HT1080 (cell line): ENCODE measurements around the gene ADSL. TPM values are rescaled to one million over a fixed set of nuclear protein-coding genes. Genes with fewer than 3 reads are reported as not detected.
"Not testable (repeated sequence)": the region's sequence is repeated elsewhere in the genome, so short reads cannot be mapped to it uniquely, and the experiment has no call there.

Source experiments
- DNase-seq: peaks from one replicate; pipeline ENCODE4 v3.0.0-alpha.2; 2015; ENCODE audit warnings: low read depth
- polyA plus RNA-seq, 2 experiments: library from polyadenylated mRNA; depleted of rRNA; stranded (reverse); fragments of >200 nt; gene quantifications; 2 replicates each; pipeline ENCODE4 v1.2.3, GENCODE V29; 2015
- total RNA-seq: library from RNA; depleted of rRNA; stranded (reverse); fragments of >200 nt; shearing (Covaris generic); gene quantifications from 2 replicates; pipeline ENCODE4 v1.2.3, GENCODE V29; 2014; rRNA removed

The ADSL gene
- total RNA-seq: 195 and 211 TPM in 2 replicates
- 119 and 139 TPM in 2 replicates for polyA plus RNA-seq (2015; cell fraction: cytosol; rRNA removed)
- polyA plus RNA-seq (2015; cell fraction: nucleus; rRNA removed): 107 and 122 TPM in 2 replicates

DNA sequence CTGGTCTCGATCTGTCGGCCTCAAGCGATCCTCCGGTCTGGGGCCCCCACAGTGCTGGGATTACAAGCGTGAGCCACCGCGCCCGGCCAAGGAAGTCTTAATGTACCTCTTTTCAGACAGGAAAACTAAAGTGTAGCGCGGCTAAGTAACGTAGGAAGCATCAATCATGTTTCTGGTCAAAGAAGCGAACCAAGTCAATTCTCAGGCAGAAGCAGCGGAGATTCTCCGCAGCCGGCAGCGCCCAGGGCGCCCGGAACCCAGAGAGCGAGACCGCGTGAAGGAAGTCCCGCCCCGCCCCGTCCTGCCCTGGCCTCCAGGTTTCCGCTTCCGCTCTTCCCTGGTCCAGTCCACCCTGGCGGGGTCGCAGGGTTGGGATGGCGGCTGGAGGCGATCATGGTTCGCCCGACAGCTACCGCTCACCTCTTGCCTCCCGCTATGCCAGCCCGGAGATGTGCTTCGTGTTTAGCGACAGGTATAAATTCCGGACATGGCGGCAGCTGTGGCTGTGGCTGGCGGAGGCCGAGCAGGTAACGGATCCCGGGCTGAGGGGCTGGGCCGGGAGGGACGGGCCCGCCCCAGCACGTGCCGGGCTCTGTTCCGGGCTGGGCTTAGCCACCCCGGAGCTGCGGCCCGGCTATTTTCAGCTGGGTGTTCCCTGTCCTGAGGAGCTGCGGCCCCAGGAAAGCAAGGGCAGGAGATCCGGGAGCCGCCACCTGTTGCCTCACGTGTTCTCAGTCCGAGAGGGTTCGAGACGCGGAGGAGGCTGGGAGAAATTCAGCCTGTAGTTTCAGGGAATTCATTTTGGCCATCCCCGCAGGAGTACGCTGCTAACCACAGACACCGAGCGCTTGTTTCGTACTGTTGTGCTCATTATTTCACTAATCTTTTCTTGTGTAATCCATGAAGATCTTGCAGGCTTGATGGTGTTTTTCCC lies at the start of gene ADSL:
Gene ADSL (plus strand): TSS at position 316 of the 934 bp plus-strand sequence. CDS start 59 bp downstream, at position 375.
- DNase-seq: peak; percentile 84

DNA sequence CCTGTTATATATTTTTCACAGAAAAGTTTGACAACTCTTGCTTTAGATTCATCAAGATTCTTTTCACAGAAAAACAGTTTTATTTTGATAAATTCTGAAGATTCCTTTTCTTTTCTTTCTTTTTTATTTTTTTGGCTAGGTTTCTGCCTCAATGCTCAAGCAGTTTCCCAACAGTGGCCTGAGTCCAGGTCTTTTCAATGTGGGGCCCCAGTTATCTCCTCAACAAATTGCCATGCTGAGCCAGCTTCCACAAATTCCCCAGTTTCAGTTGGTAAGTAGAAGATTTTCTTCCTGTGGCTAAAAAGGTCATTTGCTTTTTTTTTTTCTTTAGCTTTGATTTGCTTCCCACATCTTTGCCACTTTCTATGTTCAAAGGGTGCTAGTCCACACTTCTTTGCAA lies 46.0 kb upstream of the ADSL start:
- no peak for DNase-seq

DNA sequence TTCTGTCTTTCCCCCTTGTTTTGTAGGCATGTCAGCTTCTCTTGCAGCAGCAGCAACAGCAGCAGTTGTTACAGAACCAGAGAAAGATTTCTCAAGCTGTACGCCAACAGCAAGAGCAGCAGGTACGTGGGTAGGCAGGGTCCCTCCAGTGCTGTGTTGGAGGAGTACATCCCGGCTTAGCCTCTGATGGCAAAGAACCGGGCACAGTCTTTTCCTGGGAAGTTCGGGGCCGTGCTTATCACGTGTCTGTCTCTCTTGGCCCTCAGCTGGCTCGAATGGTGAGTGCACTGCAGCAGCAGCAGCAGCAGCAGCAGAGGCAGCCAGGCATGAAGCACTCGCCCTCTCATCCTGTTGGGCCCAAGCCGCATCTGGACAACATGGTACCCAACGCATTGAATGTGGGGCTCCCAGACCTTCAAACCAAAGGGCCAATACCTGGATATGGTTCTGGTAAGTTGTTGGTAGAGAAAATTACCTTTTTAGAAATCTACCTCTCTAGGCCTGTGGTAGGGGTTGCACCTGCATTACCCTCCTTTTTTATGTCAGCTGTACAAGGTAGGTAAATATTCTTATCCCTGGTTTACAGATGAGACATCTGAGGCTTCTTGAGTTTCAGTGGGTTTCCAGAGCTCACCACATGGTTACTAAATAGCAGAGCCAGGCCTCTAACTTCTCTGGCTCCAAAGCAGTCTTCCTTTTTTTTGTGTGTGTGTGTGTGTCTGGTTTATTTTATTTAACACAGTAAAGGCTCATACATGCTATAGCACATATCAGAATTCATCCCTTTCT lies 45.2 kb upstream of the ADSL start:
- DNase-seq: no peak

DNA sequence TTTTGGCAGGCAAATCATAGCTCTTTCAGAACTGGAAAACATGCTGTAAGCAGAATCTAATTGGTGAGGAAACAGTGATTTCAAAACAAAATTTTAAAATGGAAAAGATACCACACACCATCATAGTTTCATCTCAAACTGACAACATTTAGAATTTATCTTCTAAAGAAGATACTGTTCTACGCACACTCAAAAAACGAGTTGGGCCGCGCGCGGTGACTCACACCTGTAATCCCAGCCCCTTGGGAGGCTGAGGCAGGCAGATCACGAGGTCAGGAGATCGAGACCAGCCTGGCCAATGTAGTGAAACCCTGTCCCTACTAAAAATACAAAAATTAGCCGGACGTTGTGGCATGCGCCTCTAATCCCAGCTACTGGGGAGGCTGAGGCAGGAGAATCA lies 44.2 kb upstream of the ADSL start:
- DNase-seq: no peak

DNA sequence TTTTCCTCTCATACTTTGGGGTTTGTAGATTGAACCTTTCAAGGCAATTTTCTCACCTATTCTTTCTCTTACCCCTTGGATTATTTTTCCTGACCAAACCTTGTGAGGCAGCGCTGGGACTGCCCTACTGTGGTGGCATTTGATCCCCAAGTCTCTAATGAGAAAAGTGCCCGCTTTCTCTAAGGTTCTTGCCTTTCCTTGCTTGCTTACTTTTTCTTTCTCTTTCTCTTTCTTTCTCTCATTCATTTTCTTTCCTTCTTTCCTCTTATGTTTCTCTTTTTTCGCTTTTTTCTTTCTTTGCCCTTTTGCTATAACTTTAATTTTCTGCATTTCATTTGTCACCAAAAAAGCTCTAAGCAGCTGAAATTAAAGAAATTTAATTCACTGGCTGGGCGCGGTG lies 40.7 kb upstream of the ADSL start:
- no peak for DNase-seq

DNA sequence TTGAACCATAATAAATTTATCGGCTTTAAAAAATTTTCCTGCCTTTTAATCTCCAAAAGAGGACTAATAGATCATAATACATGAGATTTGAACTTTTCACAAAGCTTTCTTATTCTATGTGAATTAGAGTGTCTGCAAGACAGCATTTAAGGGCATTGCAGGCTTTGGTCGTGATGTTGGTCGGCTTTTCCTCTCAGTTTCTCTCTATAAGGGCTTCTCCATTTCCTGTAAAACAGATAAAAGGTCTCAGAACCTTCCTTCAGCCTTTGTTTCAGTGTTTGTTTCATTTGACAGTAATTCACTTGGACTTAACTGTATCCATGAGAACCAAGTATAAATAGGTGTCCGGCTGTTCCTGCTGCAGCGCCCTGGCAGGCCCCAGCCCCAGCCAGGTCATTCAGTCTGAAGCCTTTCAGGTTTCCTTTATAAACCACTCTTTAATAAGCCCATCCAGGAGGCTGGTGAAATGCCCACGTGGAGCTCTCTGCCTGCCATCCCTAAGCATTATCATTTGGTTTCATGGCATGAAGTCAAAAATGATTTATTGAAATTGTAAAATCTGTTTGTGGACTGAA lies 37.2 kb upstream of the ADSL start:
- no peak for DNase-seq

DNA sequence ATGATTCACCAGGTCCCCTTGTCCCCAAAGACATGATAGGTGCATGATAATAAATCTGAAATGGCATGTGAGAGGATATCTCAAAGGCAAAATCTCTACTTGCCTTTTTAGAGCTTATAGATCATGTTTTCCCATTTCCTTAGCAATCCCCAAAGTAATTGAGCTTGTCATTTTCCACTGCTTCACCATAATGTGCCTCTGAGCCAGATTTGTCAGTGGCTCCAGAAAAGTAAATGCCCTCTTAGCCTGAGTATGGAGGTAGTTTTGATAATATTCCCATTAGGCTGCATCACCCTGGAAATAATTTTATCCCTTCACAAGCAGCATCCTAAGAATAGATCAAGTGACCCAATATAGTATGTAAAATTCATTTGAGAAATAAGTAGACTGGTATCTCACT lies 36.7 kb upstream of the ADSL start:
- no peak for DNase-seq

DNA sequence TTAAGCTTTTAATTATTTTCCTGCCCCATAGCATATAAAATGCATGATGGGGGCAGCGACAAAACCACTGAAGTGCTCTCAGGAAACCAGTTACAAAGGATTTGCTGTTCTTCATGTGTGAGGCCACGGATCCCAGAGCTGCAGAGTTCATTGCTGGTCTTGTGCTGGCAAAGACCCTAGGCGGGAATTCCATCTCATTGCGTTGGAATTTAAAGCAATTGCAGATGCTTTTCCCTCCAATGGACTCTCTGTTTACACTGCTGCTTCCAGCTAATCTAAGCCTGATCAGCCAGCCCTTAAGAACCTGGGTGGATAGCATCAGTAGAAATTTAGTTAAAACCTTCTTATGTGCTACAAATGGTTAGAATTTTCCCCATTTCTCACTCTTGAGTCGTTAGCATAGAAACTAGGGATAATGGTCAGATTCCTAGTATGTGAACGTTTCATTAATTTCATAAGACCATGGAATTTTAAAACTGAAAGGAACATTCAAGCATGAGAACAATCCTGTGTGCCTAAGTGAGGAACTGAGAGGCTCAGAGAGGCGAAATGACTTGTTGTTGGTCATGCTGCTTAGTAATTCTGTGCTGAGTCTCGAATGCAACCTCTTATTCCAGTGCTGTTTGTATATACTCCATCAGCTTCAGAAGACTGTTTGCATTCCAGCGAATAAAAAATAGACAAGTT lies 36.1 kb upstream of the ADSL start:
- DNase-seq: no peak

DNA sequence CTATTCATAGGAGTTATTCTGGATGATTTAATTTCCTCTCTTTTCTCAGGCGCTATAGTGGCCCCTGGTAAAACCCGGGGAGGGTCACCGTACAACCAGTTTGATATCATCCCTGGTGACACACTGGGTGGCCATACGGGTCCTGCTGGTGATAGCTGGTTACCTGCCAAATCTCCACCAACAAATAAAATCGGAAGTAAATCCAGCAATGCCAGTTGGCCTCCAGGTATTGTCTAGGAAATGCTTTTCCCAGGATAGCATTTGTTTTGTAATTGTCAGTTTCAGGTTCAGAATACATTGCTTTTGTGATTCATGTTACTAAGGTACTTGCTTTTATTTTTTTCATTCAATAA lies 35.6 kb upstream of the ADSL start:
- DNase-seq: no peak

DNA sequence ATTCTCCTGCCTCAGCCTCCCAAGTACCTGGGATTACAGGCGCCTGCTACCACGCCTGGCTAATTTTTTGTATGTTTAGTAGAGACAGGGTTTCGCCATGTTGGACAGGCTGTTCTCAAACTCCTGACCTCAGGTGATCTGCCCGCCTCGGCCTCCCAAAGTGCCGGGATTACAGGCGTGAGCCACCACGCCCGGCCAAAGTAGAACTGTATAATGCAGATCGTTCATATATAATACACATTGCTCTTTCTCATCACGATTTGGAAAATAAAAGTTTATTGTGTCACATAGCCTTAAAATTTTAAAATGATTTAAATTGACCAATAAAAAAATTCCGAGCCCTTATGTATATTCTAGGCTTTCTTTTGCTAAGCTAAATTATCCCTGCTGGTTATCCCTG lies 34.7 kb upstream of the ADSL start:
- not testable (repeated sequence) for DNase-seq

DNA sequence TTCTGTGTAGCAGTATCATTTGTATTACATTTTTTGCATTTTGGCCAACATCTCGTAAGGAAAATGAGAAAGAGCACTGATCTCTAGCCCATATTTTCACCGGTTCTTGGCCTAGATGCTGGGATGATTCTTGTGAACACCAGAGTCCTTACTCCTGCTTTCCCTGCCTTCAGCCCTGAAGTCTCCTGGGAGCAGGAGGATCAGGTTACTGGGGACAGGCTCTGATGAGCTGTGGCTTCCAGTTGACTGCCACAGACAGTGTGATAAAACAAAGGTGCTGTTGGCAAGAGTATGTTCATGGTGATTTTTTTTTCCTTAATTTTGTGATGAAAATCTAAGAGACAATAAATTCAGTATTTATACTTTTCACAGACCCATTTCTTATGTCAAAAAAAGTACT lies 34.2 kb upstream of the ADSL start:
- DNase-seq: no peak

DNA sequence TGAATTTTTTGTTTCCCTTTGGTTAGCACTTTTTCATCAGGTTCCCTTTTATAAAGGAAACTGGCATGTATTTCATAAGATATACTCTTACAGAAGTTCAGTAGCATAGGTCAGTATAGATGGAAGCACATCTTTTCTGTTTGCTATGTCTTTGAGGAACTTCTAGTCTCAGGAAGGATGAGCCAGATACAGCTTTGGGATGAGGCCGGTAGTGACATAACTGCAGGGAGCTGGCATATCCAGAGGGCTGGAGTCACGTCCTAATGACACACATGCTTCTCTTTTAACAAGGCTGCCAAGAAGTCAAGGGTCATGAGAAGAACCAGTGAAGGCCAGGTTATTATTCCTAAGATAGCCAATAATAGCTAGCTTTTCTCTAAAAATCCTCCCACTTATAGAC lies 33.3 kb upstream of the ADSL start:
- DNase-seq: no peak

DNA sequence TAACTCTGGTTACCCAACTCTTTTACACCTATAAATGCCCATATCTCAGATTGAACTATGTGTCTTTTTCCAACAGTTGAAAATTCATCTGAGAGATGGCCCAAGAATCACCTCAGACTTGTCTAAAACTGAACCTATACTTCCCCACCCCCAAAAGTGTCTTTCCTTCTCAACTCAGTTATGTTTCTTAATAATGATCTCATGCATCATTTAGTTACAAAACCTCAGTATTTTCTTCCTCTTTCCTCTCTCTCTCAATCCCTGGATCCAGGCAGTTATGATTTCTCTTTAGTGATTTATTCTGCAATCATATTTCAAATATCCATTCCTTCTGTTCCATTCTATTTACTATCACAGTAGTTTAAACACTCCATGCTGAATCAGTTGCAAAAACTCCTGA lies 32.3 kb upstream of the ADSL start:
- no peak for DNase-seq

DNA sequence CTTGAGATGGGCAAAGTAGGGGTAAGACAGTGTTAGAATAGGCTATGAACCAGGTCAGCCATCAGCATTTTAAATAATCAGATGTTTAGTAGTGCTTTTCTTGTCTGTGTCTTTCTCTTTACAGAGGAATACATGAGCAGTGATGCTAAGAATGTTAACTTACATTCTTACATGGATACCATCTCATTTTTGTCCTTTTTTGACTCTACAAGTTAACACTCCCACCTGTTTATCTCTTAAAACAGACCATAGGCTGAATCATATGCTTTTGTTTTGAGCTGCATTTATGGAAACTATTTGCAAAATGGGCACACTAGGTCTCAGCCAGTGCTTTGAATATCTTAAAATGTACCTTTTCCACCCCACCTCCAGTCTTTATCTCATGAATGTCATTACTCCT lies 25.6 kb upstream of the ADSL start:
- DNase-seq: no peak

DNA sequence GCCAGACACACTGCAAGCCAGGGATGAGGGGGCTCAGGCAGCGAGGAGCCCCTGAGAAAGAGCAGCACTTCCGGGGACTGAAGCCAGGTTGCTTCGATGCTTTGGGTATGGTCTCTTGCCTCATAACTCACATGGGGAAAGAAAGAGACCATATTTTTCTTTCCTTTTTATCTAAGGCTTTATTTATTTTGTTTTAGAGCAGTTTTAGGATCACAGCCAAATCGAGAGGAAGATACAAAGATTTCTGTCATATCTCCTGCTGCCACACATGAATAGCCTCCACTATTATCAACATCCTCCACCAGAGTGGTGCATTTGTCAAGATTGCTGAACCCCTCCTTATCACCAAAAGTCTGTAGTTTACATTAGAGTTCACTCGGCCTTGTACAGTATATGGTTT lies 24.3 kb upstream of the ADSL start:
- no peak for DNase-seq

DNA sequence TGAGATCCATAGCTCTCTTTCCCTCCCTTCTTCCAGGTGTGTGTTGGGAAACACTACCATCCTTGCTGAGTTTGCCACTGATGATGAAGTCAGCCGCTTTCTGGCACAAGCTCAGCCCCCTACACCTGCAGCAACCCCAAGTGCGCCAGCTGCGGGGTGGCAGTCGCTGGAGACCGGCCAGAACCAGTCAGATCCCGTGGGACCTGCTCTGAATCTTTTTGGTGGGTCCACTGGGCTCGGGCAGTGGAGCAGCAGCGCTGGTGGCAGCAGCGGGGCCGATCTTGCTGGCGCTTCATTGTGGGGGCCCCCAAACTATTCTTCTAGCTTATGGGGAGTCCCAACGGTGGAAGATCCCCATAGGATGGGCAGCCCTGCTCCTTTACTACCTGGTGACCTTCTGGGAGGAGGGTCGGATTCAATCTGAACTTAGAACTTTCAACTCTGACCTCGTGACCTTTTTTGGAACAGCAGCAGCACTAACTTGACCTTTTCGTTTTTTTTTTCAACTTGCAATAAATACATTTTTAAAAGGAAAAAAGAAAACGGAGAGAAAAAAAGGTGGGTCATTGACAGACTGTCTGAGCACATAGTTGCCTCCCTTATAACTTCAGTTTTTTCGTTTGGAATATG lies 23.4 kb upstream of the ADSL start:
- no peak for DNase-seq

DNA sequence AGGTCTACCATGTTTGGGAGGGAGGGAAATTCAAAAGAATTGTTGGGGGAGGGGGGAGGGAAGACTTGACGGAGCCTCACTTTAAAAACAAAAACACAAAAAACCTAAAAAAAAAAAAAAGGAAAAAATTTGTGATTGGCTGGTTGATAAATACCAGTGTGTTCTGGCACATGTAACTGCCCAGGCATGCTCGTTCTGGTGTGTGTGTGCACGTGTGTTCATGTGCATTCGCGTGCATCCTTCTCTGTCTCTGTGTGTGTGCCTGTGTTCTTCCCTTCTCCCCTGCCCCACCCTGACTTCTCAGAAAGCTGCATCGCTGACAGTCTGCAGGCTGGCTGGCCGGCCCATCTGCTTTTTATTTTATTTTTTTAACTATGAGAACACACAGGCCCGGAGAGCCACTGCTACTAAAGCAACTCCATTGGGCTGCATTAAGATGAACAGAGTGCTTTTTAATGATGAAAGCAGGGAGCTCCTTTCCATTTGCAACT lies 22.6 kb upstream of the ADSL start:
- DNase-seq: no peak

DNA sequence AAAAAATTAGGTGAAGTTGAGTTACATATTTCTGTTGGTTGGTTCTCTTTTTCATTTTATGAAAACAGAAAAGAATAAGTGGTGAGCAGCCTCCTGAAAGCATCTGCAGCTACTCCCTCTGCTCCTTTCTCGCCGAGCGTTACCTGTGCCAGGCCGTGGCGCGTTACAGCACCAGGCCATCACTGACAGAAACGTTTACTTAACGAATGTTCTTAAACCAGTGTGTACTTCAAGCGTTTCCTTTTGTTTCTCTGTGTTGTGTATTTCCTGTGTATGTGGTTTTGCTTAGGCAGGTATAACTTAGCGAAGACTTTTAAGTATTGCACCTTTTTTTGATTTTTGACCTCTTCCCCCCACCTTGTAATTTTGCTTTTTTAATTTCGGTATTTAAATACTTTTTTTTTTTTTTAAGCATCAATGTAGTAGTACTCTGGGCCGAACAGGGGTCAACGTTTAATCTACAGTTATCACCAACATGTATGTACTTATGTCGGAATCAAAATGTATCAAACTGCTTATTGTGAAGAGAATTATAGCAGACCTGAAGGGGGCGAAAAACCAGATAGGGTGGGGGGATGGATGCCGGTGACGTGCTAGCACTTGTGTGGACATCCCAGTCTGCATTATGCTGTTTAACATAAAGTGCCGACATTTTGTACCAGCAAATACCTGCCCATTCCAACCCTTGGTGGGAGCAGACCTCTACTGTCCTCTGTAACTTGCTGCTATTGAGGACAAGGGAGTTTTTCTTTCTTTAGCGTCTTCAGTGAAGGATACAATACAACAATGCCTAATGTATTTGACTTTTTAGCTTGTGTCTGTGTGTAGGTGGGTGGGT lies 21.6 kb upstream of the ADSL start:
- no peak for DNase-seq

DNA sequence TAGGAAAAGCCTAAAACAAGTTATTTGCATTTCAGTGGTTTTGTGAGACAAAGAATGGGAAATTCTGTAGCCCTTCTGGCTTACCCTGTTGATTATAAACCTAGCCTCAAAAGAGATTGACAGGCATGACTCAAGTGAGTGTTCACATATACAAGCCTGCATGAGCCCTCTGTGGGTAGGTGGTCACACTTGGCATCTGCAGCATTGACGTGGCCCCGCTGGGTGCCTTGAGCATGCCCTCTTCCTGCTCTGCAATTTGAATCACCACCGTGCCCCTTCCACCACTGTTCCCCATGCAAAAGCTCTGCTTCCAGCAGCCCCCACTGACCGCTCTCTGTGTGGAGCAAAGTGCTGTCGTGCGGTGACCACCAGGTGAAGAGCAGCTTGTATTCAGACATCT lies 21.0 kb upstream of the ADSL start:
- no peak for DNase-seq
